NCI-H1105 (cell line): ENCODE results near the gene KRTAP4-6.
"Not testable (repeated sequence)": the region's sequence is repeated elsewhere in the genome, so short reads cannot be mapped to it uniquely, and the experiment has no call there.

ENCODE experiments used
- DNase-seq: peaks from one replicate; lab custom pipeline; 2025; lab: John Stamatoyannopoulos, UW

KRTAP4-6 gene

DNA sequence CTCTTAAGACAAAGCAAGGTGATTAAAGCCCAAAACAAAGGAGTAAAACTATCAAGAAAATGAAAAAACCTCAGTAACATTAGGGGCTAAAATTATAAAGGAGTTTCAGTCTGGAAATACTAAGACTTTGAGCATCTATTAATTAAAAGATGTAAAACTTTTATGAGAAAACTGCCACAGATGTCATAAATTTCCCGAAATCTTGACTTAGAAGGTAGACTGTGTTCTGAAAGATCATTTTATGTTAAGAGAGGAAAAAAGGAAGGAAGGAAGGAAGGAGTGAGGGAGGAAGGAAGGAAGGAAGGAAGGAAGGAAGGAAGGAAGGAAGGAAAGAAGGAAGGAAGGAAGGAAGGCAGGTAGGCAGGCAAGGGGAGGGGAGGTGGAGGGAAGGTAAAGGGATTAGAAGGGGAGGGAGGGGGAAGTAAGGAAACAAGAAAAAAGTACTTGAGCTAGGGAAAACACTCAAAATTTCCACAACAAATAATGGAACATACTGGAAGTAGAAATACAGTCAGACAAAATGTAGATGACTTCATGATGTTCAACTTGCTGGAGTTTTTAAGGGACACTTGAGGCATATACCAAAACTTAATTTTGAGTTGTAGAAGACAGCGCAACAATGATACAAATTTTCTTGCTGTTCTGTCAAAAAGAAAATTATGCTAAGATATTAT is 7.3 kb upstream of the KRTAP4-6 start:
- DNase-seq: no peak

DNA sequence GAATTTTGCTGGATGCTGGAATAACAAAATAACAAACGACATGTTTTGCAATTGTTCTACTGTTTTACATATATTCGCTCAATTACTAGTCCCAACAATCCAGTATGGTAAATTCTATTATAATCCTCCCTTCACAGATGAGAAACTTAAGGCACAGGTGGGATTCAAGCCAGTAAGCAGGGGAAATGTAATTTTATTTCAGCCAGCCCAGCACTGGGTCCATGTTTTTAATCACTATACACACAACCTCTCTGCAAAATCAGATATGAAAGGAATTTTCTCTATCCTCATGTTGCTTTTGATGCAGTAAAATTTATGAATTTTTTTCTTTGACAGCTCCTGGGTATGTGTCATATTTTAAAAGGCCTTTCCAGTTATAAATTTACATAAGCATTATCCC is 4.9 kb upstream of the KRTAP4-6 start:
- DNase-seq: no peak

DNA sequence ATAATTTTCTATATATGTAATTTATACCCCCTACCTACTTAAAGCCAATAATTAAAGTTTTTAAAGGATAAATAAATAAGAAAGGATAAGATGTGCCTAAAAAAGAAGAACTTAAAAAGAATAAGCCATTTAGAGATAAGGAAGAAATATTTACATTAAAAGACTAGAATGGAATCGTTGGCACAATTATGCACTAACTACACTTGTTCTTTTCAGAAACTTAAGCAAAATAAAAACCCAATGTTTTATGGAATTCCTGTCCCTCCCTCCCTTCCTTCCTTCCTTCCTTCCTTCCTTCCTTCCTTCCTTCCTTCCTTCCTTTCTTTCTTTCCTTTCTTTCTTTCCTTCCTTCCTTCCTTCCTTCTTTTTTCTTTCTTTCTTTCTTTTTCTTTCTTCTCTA is 4.5 kb upstream of the KRTAP4-6 start:
- no peak for DNase-seq

DNA sequence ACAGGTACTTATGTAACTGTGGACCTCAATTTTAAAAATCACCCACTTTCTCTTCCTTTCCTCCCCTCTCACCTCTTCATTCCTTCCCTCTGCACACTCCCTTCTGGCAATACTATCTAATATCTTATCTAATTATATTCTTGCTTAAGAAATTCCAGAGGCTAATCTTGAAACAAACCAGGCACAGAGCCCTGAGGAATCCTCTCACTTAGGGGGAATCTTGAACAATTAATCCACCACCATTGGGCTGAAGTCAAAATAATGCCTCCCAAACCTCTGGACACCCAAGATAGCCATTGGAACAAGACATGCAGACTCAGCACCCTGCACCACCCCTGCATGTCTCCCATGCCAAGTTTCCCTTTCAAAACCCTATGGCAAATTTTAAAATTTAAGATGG is 1.0 kb upstream of the KRTAP4-6 start:
- no peak for DNase-seq

DNA sequence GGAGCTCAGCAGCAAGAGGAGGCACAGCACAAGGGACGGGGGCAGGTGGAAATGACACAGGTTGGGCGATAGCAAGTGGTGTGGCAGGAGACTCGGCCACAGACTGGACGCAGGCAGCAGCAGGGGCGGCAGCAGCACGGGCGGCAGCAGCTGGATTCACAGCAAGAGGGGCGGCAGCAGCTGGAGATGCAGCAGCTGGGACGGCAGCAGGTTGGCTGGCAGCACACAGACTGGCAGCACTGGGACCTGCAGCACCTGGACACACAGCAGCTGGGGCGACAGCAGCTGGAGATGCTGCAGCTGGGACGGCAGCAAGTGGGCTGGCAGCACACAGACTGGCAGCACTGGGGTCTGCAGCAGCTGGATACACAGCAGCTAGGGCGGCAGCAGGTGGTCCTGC is 479 bp downstream of the KRTAP4-6 start:
- DNase-seq: not testable (repeated sequence)

DNA sequence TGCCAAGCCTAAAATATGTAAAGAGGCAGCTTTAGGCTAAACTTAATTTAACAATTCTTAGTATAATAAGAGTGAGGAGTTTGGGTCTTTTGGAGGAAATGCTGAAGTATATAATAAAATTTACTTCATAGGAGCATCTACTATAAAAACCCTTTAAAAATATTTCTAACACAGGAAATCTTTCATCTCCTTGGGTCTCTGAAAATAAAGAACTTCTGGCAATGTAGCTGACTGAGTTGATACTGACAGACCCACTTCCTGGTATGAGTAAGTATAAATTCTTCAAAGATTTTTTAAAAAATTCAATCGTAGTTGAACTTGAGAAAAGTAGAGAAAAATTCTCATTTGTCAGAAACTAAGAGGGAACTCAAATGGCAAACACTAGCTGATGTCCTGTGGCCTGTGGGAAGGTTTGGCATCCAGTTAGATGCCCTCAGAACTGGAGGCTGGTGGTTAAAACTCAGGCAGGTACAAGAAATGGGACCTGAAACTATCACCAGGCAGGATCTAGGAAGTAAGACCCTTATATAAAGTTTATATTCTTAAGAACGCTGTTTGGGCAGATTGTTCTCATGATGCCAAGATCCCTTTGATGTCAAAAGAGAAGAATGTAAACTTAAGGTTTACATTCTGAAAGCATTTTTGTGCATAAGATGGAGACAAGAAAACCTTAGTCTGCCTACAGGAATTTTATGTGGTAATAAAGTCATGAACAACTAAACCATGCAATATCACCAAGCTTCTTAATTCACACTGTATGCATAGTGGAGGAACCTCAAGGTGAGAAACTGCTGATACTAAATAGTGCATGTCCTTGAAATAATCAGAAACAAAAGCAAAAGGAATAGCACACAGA is 6.2 kb downstream of the KRTAP4-6 start:
- no peak for DNase-seq

DNA sequence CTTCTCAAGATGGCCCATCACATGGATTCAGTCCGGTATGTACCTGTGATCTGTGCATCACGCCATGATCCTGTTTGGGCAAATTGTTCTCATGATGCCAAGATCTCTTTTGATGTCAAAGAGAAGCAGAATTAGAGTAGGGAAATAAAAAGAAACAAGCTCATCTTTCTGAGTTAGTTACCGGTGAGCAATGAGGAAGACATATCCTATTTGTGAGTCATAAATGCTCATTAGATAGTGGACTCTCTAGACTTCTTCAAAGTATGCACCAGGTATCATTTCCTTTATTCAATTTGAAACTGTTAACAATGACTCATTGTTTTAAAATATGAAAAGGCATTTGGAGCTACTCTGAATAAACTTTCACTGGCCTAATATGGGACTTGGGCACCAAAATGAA is 8.4 kb downstream of the KRTAP4-6 start:
- DNase-seq: no peak

DNA sequence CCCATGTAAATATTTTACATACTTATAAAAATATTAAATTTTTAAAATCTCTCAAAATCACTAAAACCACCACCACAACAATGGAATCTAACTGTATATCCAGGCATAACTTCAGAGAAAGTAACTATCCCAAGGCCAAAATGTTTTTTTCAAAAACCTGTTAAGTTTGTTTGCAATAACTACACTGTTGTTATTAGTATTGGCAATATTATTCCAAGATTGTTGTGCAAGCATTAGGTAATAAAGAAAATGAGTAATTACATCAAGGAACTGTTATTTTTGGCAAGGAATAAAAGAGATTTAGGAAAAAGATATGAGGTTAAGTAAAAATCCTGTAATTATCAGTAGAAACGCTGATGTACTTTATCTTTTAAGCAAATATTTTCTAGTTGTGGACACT is 13.0 kb downstream of the KRTAP4-6 start:
- DNase-seq: no peak

DNA sequence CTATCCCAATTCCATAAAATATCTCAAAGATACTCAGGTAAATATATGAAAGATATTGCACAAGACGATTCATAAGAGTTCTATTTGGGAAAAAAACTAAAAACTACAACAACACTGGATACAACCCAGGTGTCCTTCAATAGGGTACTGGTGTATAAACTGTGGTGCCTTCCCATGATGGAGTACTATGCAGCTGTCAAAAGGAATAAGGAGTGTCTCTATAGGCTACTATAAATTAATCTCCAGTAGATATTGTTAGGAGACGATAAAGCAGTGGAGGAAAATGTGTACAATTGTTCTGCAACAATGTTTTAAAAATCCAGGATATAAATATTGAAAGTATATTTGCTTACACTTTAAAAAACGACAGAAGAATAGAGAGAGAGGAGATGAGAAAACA is 13.9 kb downstream of the KRTAP4-6 start:
- DNase-seq: no peak

DNA sequence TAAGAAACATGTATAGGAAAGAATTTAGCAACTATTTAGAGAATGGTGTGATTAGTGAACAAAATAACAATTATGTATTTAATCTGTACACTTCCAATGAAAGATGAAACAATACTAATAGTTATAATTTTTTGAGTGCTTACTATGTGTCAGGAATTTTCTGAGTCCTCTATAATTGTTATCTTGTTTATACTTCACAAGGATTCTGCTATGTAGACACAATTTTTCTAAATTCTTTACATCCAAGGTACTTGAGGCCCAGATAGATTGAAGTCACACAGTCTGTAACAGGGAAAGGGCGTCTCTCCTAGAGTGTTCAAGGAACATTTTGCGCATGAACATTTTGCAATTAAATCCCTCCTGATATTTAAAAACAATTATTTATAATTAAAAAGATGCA is 15.3 kb downstream of the KRTAP4-6 start:
- no peak for DNase-seq

DNA sequence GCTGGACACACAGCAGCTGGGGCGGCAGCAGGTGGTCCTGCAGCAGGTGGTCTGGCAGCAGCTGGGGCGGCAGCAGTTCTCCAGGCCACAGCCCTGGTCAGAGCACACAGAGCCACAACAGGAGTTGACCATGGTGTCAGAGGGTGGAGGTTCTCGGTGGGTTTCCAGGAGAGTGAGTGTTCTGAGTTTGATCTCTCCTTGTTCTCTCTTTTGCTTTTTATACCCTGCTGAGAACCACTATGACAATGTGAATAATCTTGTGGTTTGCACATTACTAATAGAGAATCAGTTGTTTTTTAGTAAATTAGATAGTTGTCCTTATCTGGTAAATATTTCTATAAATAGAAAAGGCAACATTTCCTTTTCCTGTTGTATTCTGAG is 16.4 kb downstream of the KRTAP4-6 start, which contains the start of gene KRTAP4-12:
KRTAP4-12 (minus strand) TSS at position 192 of the 381 bp plus-strand sequence; CDS start at position 132, 60 bp downstream.
- DNase-seq: not testable (repeated sequence)

DNA sequence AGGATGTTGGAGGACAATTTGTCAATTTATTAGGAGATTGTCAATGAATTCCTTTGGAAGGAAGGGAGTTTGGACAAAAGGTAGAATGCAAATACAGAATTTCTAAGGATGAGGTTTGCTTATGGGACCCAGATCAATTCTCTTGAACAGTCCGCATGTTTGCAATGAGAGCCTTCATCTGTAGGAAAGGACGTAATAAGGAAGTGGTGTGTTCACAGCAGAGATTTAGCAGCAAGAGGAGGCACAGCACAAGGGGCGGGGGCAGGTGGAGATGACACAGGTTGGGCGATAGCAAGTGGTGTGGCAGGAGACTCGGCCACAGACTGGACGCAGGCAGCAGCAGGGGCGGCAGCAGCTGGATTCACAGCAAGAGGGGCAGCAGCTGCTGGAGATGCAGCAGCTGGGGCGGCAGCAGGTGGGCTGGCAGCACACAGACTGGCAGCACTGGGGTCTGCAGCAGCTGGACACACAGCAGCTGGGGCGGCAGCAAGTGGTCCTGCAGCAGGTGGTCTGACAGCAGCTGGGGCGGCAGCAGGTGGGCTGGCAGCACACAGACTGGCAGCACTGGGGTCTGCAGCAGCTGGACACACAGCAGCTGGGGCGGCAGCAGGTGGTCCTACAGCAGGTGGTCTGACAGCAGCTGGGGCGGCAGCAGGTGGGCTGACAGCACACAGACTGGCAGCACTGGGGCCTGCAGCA is 16.9 kb downstream of the KRTAP4-6 start:
- DNase-seq: not testable (repeated sequence)

DNA sequence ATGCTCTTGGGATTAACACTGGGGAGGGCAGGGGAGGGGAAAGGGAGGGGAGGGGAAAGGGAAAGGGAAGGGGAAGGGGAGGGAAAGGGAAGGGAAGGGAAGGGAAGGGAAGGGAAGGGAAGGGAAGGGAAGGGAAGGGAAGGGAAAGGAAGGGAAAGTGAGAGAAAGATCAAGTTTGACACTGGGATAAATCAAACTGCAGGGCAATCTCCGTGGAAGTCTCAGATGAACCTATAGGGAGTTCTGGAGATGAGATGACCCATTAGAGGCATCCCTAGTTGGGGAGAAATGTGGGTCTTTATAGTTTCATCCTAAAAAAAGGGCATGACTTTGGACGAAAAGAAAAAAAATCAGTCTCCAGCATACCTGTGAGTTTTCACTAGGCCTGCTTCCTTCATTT is 18.6 kb downstream of the KRTAP4-6 start:
- DNase-seq: no peak

DNA sequence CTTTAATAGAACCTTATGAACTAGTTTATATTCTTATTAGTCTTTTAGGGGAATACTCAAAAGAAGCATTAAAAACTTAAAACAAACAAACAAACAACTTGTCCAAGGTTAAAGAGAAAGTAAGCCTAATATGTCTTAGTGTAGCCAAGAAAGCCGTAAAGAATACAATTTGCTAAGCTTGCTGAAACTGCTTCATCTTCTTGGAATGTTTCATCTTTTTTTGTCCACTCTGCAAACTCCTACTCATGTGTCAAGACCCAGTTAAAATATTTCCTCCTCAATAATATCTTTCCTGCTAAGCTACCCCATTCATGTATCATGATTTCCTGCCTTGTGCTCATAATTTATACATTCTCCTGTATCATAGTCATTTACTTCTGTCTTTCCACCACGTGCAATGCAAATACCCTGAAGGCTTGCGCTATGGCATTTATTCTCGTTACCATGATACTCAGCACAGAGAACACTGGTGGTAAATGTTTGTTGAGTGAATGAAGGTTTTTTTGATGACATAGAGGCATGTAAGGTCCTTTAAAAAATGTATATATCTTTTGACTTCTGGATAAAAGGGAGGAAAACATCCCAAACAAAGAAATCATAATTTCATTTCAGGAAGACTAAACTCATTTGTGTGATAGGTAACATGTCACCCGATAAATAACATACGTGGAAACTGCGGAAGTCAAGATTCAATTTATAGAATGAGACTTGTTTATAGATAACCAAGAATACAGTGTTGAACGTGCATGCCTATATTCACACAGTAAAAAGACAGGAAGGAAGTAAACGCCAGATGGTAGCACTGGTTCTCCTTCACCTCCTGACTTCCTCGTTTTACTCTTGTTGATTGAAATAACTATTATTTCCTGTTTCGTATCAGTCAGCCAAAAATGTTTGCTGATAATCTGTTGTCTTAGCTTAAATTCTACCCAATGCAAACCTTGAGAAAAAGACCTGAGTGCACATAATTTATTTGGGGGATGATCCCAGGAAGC is 20.4 kb downstream of the KRTAP4-6 start:
- not testable (repeated sequence) for DNase-seq

DNA sequence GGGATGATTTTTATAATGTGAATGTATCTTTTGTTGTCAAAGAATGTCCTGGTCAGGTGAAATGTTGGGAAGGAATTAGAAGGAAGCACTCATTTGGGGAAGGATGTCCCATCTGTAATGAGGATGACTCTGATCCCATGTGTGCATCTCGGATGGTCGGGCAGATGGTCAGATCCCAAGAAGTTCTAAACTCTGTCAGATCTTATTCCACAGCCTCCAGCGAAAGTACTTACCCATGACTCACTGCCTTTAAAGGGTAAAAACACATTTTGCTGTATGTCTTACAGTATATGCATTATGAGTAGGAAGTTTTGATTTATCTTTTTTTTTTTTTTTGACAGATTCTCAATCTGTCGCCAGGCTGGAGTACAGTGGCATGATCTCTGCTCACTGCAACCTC is 21.6 kb downstream of the KRTAP4-6 start:
- no peak for DNase-seq

DNA sequence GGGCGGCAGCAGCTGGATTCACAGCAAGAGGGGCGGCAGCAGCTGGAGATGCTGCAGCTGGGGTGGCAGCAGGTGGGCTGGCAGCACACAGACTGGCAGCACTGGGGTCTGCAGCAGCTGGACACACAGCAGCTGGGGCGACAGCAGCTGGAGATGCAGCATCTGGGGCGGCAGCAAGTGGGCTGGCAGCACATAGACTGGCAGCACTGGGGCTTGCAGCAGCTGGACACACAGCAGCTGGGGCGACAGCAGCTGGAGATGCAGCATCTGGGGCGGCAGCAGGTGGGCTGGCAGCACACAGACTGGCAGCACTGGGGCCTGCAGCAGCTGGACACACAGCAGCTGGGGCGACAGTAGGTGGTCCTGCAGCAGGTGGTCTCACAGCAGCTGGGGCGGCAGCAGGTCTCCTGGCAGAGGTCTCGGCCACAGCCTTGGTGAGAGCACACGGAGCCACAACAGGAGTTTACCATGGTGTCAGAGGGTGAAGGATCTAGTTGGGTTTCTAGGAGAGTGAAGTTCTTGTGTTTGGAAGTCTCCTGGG is 22.4 kb downstream of the KRTAP4-6 start, which contains the start of gene KRTAP4-11:
KRTAP4-11 (minus strand) TSS at position 528 of the 541 bp plus-strand sequence; CDS start at position 470, 58 bp downstream.
- not testable (repeated sequence) for DNase-seq

DNA sequence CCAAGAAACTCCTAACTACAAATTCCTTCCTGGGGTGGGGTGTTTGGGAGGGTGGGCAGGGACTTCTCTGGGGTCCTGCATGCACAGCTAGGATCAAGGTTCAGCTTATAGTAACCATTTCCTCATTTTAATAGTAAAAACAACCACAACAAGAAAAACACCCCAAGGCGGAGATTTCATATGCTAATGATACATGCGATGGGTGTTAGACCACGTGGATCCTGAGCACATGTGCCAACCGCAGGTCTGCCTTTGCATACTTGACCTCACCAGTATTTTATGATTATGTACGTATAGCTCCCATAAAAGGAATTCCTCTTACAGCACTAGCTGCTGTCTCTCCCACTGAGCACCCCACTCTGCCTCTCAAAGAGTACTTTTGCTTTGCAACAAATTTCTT is 24.0 kb downstream of the KRTAP4-6 start:
- DNase-seq: no peak

DNA sequence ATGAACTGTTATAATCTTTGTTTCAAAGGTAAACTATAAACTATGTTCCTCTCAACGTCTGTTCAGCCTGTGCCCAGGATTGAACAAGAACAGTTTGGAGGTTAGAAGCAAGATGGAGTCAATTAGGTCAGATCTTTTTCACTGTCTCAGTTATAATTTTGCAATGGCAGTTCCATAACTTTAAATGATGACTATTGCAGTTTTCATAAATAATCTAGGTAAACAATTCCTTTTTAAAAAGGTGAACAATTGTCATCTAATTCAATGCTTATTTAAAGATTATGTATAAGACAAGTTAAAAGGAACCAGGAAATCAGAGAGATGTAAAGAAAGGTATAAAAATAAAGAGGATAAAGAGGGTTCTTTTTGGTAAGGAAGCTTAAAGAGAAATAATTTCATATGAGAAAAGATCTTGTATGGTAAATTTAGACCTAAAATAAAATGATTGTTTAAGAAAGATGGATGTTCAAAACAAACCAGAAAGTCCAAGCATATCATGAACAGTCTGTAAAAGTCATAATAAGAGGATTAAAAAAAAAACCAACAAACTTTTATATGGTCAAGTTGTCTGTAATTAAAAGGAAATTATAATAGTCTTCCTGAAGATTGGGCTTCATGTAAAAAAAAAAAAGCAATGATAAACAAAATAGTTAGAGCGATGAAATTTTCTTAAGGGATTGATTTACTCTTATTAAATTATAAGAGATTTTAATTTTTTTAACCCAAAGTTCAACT is 29.0 kb downstream of the KRTAP4-6 start:
- no peak for DNase-seq

DNA sequence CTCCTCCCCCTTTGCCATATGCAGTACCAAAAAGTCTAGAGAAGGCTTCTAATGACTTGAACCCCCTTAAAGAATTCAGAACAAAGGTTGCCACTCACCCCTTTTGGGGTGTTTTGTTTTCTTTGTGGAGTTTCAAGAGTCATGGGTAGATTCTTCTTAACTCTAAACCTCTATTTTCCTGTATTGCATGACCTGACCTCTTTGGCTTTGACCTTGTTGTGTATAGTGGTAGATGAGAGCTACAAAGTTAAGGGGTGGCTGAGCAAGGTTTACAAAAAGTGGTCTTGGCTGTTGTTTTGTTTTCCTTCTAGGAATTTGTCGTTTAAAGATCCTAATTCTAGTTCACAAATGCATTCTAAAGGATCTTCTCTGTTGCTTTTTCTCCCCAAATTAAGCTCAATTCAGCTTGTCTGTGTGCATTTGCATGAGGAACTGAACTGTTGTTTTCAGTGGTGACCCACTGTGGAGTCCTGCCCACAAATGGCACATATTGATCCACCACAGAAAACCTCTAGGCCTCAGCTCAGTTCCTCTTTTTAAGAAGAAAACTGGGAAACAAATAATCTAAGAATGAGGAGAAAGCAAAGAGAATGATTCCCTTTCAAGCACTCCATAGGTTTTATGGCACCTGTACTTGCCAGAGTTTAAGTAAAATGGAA is 31.5 kb downstream of the KRTAP4-6 start:
- not testable (repeated sequence) for DNase-seq

DNA sequence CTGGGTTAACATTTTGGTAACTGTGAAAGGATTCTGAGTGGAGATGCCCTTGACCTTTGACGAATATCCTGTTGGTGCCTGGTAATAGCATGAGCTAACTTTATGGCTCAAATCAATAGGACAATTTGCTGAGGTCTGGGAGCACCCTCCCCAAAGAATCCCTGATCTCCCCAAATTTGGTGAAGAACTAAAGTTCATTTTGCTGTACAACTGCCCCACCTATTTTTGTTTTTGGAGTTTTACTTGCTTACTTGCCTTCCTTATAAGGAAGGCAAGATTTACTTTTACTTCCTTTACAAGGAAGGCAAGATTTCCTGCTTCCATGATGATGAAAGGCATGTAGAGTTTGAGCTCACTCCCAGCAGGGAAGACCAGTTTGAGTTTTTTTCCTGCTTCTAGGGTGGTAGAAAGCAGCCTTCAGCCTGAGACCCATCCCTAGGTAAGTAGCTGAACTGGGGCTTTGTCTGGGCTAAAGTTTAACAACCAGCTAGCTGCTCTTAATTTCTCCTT is 32.3 kb downstream of the KRTAP4-6 start:
- DNase-seq: no peak
